Inflammatory macrophage treated with lipopolysaccharide for 1 hour (primary cell): Measurements from ENCODE around the gene ARHGAP8.
"Not testable (repeated sequence)": the region's sequence is repeated elsewhere in the genome, so short reads cannot be mapped to it uniquely, and the experiment has no call there.

Source experiments
- DNase-seq, 2 donors: peaks; one replicate each; pipeline ENCODE4 v3.0.0-alpha.2; 2020 to 2022

The ARHGAP8 gene

GRCh38 chr22:44891791-44892190 is 139.4 kb downstream of the ARHGAP8 start:
- DNase-seq, result no peak

DNA sequence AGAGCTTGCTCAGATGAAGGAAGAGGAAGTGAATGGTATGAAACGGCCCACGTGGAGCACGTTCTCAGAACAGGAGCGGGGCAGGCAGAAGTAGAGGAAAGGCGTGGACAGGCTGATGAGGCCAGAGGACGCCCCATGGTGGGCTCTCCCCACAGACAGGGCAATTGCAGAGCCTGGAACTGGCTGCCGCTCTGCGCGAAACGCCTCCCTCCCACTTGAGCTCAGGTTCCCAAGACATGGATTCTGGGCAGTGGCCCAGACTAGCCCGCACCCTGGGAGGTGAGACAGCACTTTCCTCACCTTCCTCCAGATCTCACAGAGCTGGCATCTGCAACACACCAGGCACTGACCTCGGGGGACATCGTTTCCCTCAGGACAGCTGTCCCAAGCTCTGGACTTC is 139.9 kb downstream of the ARHGAP8 start:
- no peak for DNase-seq

- no peak for DNase-seq
These were observed 140.7 kb downstream of the ARHGAP8 start for GRCh38 chr22:44892803-44893730.

GRCh38 chr22:44893731-44894080 is 141.3 kb downstream of the ARHGAP8 start:
- DNase-seq, result no peak

DNA sequence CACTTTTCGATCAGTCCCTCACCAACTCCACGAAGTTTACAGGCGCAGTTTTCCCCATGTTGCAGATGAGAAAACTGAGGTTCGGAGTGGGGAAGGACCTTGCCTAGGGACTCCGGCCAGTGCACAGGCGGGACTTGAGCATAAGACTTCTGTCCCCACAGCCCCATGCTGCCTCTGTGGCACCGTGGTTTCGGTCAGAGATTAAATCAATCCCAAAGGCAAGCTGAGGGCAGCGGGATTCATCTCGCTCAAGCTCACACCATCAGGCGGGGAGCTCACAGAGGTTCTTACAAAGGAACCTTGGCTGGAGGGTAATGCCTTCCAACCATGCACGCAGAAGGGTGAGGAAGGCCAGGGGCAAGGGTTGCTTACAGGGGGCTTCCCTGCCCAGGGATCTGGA is 141.9 kb downstream of the ARHGAP8 start:
- DNase-seq, result no peak

DNA sequence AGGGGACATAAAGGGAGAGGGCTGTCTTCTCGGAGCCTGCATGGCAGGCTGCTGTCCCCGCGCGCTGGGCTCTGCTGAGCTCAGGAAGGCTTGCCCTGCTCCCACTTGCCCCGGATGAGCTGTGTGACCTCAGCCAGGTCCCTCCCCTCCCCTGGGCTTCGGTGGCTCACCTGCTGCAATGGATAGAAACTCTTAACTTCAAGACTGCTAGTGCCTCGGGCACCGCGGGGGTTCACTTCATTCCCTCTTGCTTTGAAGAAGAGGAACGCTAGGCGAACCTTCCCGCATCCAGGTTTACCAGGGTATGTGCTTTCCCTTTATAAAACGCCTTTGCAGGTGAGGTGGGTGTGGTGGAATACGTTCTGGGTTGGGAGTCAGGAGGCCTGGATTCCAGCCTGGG is 142.4 kb downstream of the ARHGAP8 start:
- DNase-seq, result no peak

DNA sequence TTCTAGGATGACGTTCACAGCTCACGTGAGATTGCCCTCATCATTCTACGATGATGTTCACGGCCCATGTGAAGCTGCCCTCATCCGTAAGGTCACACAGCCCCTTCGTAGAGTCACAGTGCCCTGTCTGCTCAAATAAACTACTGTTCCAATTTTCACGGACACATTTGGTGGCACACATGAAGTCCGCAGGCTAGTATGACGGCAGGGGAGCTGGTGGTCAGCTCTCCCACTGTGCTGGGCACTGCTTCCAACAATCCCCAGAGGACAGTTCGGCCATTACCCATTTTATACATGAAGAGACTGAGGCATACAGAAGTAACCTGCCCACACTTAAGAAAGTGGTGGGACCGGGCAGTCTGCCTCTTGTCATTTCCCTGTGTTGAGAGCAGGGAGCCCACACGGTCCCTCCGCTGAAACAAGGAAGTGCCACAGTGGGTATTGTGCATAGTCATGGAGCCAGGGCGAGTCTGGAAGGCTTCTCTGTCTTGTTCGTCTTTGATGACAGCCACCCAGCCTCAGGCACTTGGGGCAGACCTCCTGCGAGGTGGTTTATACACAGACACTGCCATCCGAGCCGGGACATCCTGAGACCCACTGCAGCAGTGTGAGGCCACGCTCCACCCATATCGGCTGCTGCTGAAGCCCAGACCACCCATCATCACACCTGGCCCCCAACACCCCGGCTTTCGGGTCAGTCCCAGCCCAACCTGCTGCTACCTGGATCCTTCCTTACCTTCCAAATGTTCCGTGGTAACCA is 143.1 kb downstream of the ARHGAP8 start:
- DNase-seq, result no peak

- DNase-seq, result no peak
These were observed 145.9 kb downstream of the ARHGAP8 start for GRCh38 chr22:44898236-44898635.

- no peak for DNase-seq
These were observed 148.9 kb downstream of the ARHGAP8 start for GRCh38 chr22:44901301-44901700.

- not testable (repeated sequence) for DNase-seq
These were observed 150.8 kb downstream of the ARHGAP8 start for GRCh38 chr22:44903164-44903563.

DNA sequence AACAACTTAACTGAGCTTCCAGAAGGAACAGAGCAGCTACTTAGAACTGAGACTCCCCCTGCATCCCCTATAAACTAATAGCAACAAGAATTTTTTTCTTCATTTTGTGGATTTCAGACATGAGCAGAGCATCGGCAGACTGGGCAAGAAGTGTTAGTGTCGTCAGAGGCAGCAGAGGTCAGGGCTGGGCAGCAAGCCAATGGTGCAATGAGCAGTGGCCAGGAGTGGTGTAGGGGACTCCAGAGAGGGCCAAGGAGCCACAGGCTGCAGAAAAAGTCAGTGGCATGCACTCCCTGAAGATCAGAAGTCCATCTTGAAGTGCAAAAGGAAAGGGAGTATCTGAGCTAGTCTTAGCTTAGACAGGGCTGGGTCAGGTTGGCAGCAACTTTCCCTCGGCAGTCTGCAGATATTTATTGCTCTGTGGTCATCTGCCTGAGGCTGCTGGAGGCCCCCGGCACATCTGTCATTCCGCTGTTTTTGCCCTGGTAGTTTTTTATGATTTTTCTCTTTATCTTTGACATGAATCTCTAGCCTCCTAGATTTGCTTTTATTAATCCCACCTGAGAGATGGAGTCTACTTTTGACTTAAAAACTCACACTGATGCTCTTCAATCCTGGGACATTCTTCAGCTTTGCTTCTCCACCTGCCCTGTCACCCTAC is 152.2 kb downstream of the ARHGAP8 start:
- not testable (repeated sequence) for DNase-seq

GRCh38 chr22:44906248-44906936 is 154.0 kb downstream of the ARHGAP8 start:
- no peak for DNase-seq

DNA sequence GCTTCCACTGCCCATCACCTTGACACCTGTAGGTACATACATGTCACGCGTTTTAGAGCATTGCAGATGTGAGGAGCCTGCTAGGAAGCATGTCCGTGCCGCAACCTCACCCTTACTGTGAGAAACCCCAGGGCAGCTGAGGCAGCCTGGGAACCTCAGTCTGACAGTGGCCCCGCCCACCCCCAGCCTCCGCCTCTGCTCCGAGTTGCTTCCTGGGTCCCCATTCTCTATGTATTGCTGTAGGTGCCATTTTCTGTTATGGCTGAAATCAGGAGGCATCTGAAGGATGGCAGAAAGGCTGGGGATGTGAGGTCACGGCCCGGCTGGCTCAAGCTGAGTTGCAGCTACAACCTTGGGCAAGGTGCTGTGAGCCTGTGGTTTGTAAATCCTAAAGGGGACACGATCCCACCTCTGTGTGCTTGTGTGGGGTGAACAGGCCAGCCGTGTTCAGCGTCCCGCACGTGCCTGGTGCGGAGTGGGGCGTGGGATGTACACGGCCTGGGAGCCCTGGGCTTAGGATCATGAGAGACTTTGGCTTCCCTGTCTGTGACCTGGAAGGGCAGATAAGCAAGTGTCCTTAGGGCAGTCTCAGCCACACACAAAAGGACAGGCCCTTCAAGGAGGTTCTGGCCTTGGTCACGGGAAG is 154.7 kb downstream of the ARHGAP8 start:
- DNase-seq, result no peak

DNA sequence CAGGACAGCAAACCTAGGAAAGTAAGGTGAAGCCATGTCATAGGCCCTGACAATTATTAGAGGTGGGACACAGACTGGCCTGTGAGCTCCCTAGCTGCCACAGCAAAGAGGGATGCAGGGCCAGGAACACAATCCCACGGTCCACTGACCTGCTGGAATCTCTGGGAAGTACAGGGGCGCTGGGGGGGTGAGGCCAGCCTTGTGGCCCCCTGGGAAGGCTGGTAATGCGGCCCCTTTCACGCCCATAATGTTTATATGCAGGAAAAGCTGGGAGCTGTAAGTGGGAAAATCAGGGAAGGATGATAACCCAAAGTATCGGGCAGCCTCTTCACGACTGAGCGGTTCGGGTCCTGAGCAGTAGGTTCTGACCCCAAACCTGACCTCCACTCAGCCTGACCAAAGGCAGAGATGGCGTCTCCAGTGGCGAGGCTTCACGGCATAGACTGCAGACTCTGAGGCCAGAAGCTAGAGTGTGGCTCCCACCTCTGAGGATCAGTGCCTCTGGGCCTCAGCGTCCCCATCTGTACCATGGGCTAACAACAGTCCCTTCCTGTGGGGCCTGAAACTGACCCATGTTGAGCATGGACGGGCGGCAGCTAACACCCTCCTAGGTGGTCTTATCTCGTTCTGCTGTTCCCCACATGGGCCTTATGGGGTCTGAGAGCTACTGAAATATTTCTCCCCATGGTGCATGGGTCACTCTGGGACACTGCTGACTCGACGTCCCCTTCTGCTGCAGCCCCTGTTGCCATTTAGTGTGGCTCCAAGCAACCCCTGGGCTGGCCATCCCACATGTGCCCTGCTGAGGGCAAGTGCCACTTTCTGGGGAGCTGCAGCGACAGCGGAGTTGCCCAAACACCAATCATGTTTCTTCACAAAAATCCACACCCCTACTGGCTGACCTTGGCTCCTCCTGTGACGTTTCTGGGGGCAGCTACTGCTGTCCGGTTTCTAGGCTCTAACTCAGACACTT is 155.7 kb downstream of the ARHGAP8 start:
- DNase-seq, result no peak

DNA sequence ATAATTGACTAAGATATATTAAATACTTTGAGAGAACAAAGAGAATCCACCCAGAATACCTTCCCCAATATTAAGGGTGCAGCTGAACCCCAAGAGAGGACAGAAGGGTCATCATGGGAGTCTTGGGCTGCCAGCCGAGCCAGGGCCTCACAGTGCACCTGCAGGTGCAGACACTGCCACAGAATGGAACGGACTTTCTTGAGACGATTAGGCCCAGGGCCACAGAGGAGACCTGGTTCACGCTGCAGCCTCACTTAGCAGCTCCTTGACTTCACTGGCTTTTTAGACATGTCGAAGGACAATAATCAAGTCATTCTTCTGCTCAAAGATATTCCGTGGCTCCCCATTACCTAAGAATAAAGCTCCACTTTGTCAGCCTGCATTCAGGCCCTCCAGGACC is 156.9 kb downstream of the ARHGAP8 start:
- DNase-seq, result no peak
